Measurements from ENCODE around the gene CDKN1B. TPM values are rescaled to one million over a fixed set of nuclear protein-coding genes. Genes with fewer than 3 reads are reported as not detected.

CDKN1B gene
- total and polyA plus RNA-seq, 4 donors, result 40.3 to 64.3 (median 51.8) TPM

DNA sequence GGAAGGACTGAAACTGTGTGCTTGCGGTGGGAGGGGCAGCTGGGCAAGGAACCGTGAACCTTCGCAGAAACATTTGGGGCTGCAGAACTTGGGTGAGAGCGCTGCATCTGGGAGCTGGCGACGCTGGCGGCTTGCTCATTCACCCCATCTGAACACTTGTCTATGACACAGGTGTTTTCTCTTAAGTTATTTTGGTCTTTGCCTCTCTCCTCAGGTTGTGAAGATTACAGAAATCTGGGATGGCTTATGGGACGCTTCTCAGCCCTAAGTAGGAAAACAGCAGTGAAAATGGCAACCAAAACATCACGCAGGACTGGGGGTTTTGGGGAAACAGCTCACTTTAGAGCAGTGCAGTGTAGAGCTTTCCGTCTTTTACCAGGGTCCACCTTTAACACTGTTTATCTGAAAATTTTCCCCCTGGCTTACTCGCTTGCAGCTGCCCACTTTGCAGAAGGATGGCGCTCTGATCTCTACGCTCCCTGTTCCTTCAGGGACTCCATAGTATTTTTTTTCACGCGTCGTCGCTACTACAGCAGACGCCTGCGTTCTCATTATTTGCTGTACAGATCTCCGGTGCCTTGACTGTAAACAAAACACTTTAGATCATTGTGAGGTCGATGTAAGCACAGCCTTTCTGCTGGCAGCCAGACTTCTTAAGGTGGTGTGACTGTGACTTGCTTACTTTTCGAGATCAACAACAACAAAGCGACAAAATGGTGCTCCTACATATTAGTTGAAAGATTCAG is 2.7 kb upstream of the CDKN1B start:
- H3K9me3 ChIP-seq (ENCODE audit: control insufficient read depth, low read length), result no peaks in the 10 kb centered on the region
- H3K4me3 ChIP-seq (ENCODE audit: low read length in 2 of 2), result peak overlapping the region in 1 of 2 donors; percentile 8
- ATAC-seq (ENCODE audit: low FRiP score) (no peak), DNase-seq (peak in 1 of 2 donors; percentile 63)
- intact Hi-C loops (cut with DNase I), result no loop called here
- H3K27me3 ChIP-seq (ENCODE audit: control insufficient read depth in 1 of 2, insufficient read depth in 2 of 2, low read length in 1 of 2), result no peaks in the 10 kb centered on the region
- WGBS, 2 donors, result 14 to 17% methylated on average over 23 of the region's 23 CpGs
- H3K27ac ChIP-seq (ENCODE audit: low read depth in 1 of 2, low read length in 2 of 2), result peak overlapping the region; percentile 92 to 99
- H3K4me1 ChIP-seq (ENCODE audit: control insufficient read depth in 1 of 2, insufficient read depth in 2 of 2, low read length in 2 of 2), result peaks cover 0 to 4% of the 10 kb centered on the region in 2 donors
- no peaks in the 10 kb centered on the region for H3K36me3 ChIP-seq (ENCODE audit: control insufficient read depth in 1 of 2, insufficient read depth in 2 of 2, low read length in 1 of 2)

DNA sequence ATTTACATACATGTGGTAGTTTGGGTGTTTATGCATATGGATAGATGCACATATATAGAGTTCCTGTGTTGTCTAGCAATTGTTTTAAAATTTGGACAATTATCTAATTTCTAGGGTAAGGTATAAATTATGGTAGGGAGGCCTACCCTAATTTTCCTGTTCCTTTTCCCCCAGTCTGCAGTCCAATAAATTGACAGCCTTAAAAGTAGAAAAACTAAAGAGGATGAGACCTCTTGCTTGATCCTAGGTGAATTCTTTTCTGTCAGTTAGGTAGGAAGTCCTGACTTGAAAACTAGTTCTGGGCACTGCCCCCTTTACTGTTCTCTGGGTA is 2.1 kb upstream of the CDKN1B start:
- H3K36me3 ChIP-seq (ENCODE audit: control insufficient read depth in 1 of 2, insufficient read depth in 2 of 2, low read length in 1 of 2), result no peaks in the 10 kb centered on the region
- no peak overlapping the region for H3K4me3 ChIP-seq (ENCODE audit: low read length in 2 of 2)
- peaks cover 0 to 4% of the 10 kb centered on the region in 2 donors for H3K4me1 ChIP-seq (ENCODE audit: control insufficient read depth in 1 of 2, insufficient read depth in 2 of 2, low read length in 2 of 2)
- H3K9me3 ChIP-seq (ENCODE audit: control insufficient read depth, low read length), result no peaks in the 10 kb centered on the region
- intact Hi-C loops (cut with DNase I), result no loop called here
- H3K27me3 ChIP-seq (ENCODE audit: control insufficient read depth in 1 of 2, insufficient read depth in 2 of 2, low read length in 1 of 2), result no peaks in the 10 kb centered on the region
- no peak for DNase-seq
- ATAC-seq (ENCODE audit: low FRiP score), result no peak
- H3K27ac ChIP-seq (ENCODE audit: low read depth in 1 of 2, low read length in 2 of 2), result peak overlapping the region; percentile 98 to 99

DNA sequence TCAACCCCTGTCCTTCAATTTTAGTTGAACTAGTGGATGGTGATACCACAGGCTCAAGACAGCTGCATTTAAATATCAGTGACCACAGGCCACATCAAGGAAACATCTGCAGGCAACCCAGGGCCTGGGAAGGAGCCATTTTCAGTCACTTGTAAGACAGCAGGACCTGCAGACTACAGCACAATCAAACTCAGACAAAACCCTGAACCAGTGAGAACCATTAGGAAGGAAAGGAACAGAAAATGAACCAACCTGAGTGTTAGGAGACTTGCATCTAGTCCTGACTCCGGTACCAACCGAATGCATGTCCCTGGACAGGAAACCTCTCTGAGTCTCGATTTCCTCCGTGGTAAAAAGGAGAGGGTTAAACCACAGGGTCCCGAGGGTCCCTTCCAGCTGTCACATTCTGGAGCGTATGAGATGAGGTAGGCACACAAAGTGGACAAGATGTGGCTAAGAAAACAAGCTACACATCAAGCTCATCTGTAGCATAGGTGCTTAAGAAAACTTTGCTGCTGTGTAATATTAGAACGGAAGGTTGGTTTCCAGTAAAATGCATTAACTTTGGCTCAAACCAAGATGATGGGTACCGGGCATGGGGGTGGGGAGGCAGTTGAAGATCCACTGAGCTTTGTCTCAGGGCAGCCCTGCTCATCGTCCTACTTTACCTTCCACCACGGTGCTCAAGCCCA is 1.6 kb upstream of the CDKN1B start:
- Histone ChIP-seq H3K4me3 (ENCODE audit: low read length in 2 of 2) (no peak overlapping the region), H3K27me3 (ENCODE audit: control insufficient read depth in 1 of 2, insufficient read depth in 2 of 2, low read length in 1 of 2) (no peaks in the 10 kb centered on the region), H3K36me3 (ENCODE audit: control insufficient read depth in 1 of 2, insufficient read depth in 2 of 2, low read length in 1 of 2) (no peaks in the 10 kb centered on the region), H3K4me1 (ENCODE audit: control insufficient read depth in 1 of 2, insufficient read depth in 2 of 2, low read length in 2 of 2) (peaks cover 0 to 4% of the 10 kb centered on the region in 2 donors), H3K9me3 (ENCODE audit: control insufficient read depth, low read length) (no peaks in the 10 kb centered on the region), H3K27ac (ENCODE audit: low read depth in 1 of 2, low read length in 2 of 2) (peak overlapping the region; percentile 98 to 99)
- WGBS, 2 donors, result 11 to 13% methylated on average over 10 of the region's 10 CpGs
- no peak for ATAC-seq (ENCODE audit: low FRiP score)
- DNase-seq, result no peak
- intact Hi-C loops (cut with DNase I), result no loop called here

DNA sequence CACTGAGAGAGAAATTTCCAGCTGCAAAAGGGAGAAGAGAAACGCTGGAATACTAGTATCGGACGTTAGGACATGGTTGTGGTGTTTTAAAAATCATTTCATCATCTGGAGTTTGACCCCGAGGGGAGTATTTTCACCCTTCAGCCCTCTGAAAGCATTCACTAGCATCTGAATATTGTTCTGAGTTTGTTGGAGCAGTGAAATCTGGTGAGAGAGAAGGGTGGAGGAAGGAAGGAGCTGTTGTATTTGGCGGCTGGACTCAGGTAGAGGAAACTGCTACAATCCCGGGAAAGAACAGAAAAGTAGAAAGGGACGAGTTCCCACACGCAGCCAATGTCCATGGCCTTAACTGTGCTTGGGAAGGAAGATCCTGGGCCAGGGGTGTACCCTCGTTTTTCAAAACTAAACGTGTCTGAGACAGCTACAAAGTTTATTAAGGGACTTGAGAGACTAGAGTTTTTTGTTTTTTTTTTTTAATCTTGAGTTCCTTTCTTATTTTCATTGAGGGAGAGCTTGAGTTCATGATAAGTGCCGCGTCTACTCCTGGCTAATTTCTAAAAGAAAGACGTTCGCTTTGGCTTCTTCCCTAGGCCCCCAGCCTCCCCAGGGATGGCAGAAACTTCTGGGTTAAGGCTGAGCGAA is 896 bp upstream of the CDKN1B start:
- intact Hi-C loops (cut with DNase I), result no loop called here
- peak; percentile 4 for ATAC-seq (ENCODE audit: low FRiP score)
- Histone ChIP-seq H3K27ac (ENCODE audit: low read depth in 1 of 2, low read length in 2 of 2) (peak overlapping the region; percentile 98 to 99), H3K4me3 (ENCODE audit: low read length in 2 of 2) (peak overlapping the region; percentile 75 to 98), H3K36me3 (ENCODE audit: control insufficient read depth in 1 of 2, insufficient read depth in 2 of 2, low read length in 1 of 2) (no peaks in the 10 kb centered on the region), H3K9me3 (ENCODE audit: control insufficient read depth, low read length) (no peaks in the 10 kb centered on the region), H3K4me1 (ENCODE audit: control insufficient read depth in 1 of 2, insufficient read depth in 2 of 2, low read length in 2 of 2) (peaks cover 0 to 4% of the 10 kb centered on the region in 2 donors), H3K27me3 (ENCODE audit: control insufficient read depth in 1 of 2, insufficient read depth in 2 of 2, low read length in 1 of 2) (no peaks in the 10 kb centered on the region)
- 1 to 2% methylated on average over 15 of the region's 15 CpGs for WGBS, 2 donors
- DNase-seq, result no peak

DNA sequence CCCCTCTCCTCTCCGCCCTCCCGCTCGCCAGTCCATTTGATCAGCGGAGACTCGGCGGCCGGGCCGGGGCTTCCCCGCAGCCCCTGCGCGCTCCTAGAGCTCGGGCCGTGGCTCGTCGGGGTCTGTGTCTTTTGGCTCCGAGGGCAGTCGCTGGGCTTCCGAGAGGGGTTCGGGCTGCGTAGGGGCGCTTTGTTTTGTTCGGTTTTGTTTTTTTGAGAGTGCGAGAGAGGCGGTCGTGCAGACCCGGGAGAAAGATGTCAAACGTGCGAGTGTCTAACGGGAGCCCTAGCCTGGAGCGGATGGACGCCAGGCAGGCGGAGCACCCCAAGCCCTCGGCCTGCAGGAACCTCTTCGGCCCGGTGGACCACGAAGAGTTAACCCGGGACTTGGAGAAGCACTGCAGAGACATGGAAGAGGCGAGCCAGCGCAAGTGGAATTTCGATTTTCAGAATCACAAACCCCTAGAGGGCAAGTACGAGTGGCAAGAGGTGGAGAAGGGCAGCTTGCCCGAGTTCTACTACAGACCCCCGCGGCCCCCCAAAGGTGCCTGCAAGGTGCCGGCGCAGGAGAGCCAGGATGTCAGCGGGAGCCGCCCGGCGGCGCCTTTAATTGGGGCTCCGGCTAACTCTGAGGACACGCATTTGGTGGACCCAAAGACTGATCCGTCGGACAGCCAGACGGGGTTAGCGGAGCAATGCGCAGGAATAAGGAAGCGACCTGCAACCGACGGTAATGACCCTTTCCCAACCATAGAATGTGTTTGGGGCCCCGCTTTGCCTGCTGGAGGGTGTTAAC is 615 bp downstream of the CDKN1B start:
- Histone ChIP-seq H3K27ac (ENCODE audit: low read depth in 1 of 2, low read length in 2 of 2) (peak overlapping the region; percentile 88 to 94), H3K4me1 (ENCODE audit: control insufficient read depth in 1 of 2, insufficient read depth in 2 of 2, low read length in 2 of 2) (peaks cover 0 to 4% of the 10 kb centered on the region in 2 donors), H3K4me3 (ENCODE audit: low read length in 2 of 2) (peak overlapping the region; percentile 81 to 98), H3K36me3 (ENCODE audit: control insufficient read depth in 1 of 2, insufficient read depth in 2 of 2, low read length in 1 of 2) (no peaks in the 10 kb centered on the region), H3K27me3 (ENCODE audit: control insufficient read depth in 1 of 2, insufficient read depth in 2 of 2, low read length in 1 of 2) (no peaks in the 10 kb centered on the region), H3K9me3 (ENCODE audit: control insufficient read depth, low read length) (no peaks in the 10 kb centered on the region)
- intact Hi-C loops (cut with DNase I), result loop anchor here in 1 of 2 donors (1.0 kb wide), 1 partner anchor 8 kb away; no protein-coding TSS in a partner anchor
- peak; percentile 67 to 78 for DNase-seq
- peak; percentile 61 for ATAC-seq (ENCODE audit: low FRiP score)
- 0% methylated on average over 62 of the region's 62 CpGs for WGBS, 2 donors

DNA sequence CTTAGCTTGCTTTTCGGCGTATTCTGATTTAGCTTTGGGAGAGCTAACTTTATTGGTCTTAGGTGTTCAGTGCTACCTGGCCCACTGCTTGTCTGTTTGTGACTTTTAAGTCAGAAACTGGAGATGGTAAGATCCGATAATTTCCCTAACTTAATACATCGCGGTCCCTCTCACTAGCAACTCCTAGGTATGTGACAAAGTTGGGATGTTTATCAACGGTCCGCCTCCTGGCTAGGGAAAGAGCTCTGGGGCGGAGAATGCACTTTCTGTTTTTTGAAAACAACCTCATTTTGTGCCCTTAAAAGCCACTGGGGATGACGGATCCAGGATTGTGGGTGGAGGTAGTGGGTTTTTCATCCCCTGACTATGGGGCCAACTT is 1.2 kb downstream of the CDKN1B start:
- DNase-seq, result no peak
- 0% methylated on average over 9 of the region's 9 CpGs for WGBS, 2 donors

DNA sequence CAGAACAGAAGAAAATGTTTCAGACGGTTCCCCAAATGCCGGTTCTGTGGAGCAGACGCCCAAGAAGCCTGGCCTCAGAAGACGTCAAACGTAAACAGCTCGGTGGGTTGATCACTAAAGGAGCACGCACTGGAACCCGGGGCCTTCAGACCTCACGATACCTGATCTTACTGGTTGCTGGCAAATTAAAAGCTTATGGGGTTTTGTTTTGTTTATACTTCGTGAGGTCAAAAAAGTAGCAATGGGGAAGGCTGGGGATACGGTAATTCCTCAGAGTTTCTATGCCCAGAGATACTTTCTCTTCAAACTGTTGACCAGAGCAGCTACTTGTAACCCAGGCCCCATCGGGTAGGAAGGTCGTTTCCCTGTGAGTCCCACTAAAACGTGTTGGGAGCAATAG is 1.7 kb downstream of the CDKN1B start:
- ATAC-seq (ENCODE audit: low FRiP score) (no peak), DNase-seq (no peak)
- H3K4me3 ChIP-seq (ENCODE audit: low read length in 2 of 2), result peak overlapping the region; percentile 81 to 98
- H3K27ac ChIP-seq (ENCODE audit: low read depth in 1 of 2, low read length in 2 of 2), result peak overlapping the region in 1 of 2 donors; percentile 94
- no peaks in the 10 kb centered on the region for H3K27me3 ChIP-seq (ENCODE audit: control insufficient read depth in 1 of 2, insufficient read depth in 2 of 2, low read length in 1 of 2)
- intact Hi-C loops (cut with DNase I), result no loop called here
- H3K9me3 ChIP-seq (ENCODE audit: control insufficient read depth, low read length), result no peaks in the 10 kb centered on the region
- 0% methylated on average over 14 of the region's 14 CpGs for WGBS, 2 donors
- peaks cover 0 to 4% of the 10 kb centered on the region in 2 donors for H3K4me1 ChIP-seq (ENCODE audit: control insufficient read depth in 1 of 2, insufficient read depth in 2 of 2, low read length in 2 of 2)
- H3K36me3 ChIP-seq (ENCODE audit: control insufficient read depth in 1 of 2, insufficient read depth in 2 of 2, low read length in 1 of 2), result no peaks in the 10 kb centered on the region

More for the DNA sequence above, 1.2 kb downstream of the CDKN1B start:
- Histone ChIP-seq H3K4me3 (ENCODE audit: low read length in 2 of 2) (peak overlapping the region; percentile 81 to 98), H3K36me3 (ENCODE audit: control insufficient read depth in 1 of 2, insufficient read depth in 2 of 2, low read length in 1 of 2) (no peaks in the 10 kb centered on the region), H3K4me1 (ENCODE audit: control insufficient read depth in 1 of 2, insufficient read depth in 2 of 2, low read length in 2 of 2) (peaks cover 0 to 4% of the 10 kb centered on the region in 2 donors), H3K9me3 (ENCODE audit: control insufficient read depth, low read length) (no peaks in the 10 kb centered on the region), H3K27ac (ENCODE audit: low read depth in 1 of 2, low read length in 2 of 2) (peak overlapping the region; percentile 88 to 94), H3K27me3 (ENCODE audit: control insufficient read depth in 1 of 2, insufficient read depth in 2 of 2, low read length in 1 of 2) (no peaks in the 10 kb centered on the region)
- intact Hi-C loops (cut with DNase I), result no loop called here
- no peak for ATAC-seq (ENCODE audit: low FRiP score)

DNA sequence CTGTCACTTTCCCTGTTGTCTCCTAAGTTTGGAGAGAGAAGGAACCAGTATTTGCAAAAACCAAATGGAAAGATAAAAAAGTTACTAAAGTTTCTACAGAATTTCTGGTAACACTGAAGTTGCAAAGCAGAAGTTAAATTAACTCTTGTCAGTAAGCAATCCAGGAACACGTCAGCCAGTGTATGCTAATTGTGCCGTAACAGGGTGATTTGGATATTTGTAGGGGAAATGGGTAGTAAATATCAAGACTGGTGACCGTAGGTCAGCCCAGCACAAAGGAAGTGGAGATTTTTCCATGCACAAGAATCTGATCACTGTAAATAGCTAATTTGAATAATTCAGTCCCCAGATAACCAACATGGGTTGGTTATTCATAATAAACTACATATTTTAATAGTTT is 2.3 kb downstream of the CDKN1B start:
- no peaks in the 10 kb centered on the region for H3K9me3 ChIP-seq (ENCODE audit: control insufficient read depth, low read length)
- intact Hi-C loops (cut with DNase I), result no loop called here
- no peaks in the 10 kb centered on the region for H3K27me3 ChIP-seq (ENCODE audit: control insufficient read depth in 1 of 2, insufficient read depth in 2 of 2, low read length in 1 of 2)
- WGBS, 2 donors, result 3 to 4% methylated on average over 3 of the region's 3 CpGs
- peak overlapping the region; percentile 81 to 98 for H3K4me3 ChIP-seq (ENCODE audit: low read length in 2 of 2)
- DNase-seq, result no peak
- no peak overlapping the region for H3K27ac ChIP-seq (ENCODE audit: low read depth in 1 of 2, low read length in 2 of 2)
- no peaks in the 10 kb centered on the region for H3K36me3 ChIP-seq (ENCODE audit: control insufficient read depth in 1 of 2, insufficient read depth in 2 of 2, low read length in 1 of 2)
- ATAC-seq (ENCODE audit: low FRiP score), result no peak
- peaks cover 0 to 4% of the 10 kb centered on the region in 2 donors for H3K4me1 ChIP-seq (ENCODE audit: control insufficient read depth in 1 of 2, insufficient read depth in 2 of 2, low read length in 2 of 2)
